GM23338 (cell line): Measurements from ENCODE around the gene RYR1. TPM values are rescaled to one million over a fixed set of nuclear protein-coding genes. Genes with fewer than 3 reads are reported as not detected.

Source experiments
- ATAC-seq: fragments of 200-7000 bp; cut with Tn5 transposase; 3 replicates; pipeline ENCODE4 v1.9.1; 2020
- DNase-seq: peaks from one replicate; pipeline ENCODE4 v3.0.0-alpha.2; 2015; ENCODE audit warnings: low spot score
- H2AFZ ChIP-seq: fragments of 200-600 bp; sonication (generic); 2 replicates; pipeline ENCODE4 v1.8.0; 2016; ENCODE audit warnings: antibody characterized with exemption, mild to moderate bottlenecking, moderate library complexity
- H3F3A ChIP-seq: fragments of 200-600 bp; sonication (generic); replicated peaks from 2 replicates; pipeline ENCODE4 v1.8.0; 2017; ENCODE audit warnings: antibody characterized with exemption, mixed run types, low read depth
- H3K27ac ChIP-seq: fragments of 200-600 bp; sonication (generic); 2 replicates; pipeline ENCODE4 v1.6.1; 2016; ENCODE audit warnings: low read depth
- H3K27me3 ChIP-seq: fragments of 200-600 bp; sonication (generic); 2 replicates; pipeline ENCODE4 v1.8.0; 2016; ENCODE audit warnings: mild to moderate bottlenecking, mixed run types, moderate library complexity; ENCODE audit not compliant: insufficient read depth
- H3K36me3 ChIP-seq: fragments of 200-600 bp; sonication (generic); 2 replicates; pipeline ENCODE4 v1.8.0; 2016; ENCODE audit warnings: mild to moderate bottlenecking; ENCODE audit not compliant: insufficient read depth
- H3K4me1 ChIP-seq: fragments of 200-600 bp; sonication (generic); 2 replicates; pipeline ENCODE4 v1.8.0; 2016; ENCODE audit warnings: mild to moderate bottlenecking, moderate library complexity; ENCODE audit not compliant: insufficient read depth
- H3K4me2 ChIP-seq: fragments of 200-600 bp; sonication (generic); 2 replicates; pipeline ENCODE4 v1.7.1; 2017; ENCODE audit warnings: mixed run types
- H3K4me3 ChIP-seq: fragments of 200-600 bp; sonication (generic); 2 replicates; pipeline ENCODE4 v1.6.1; 2016; ENCODE audit warnings: mixed run types
- H3K79me2 ChIP-seq: fragments of 200-600 bp; sonication (generic); replicated peaks from 2 replicates; pipeline ENCODE4 v1.8.0; 2017; ENCODE audit warnings: mild to moderate bottlenecking; ENCODE audit not compliant: insufficient read depth
- H3K9me2 ChIP-seq: fragments of 200-600 bp; sonication (generic); 2 replicates; pipeline ENCODE4 v1.8.0; 2017; ENCODE audit not compliant: insufficient read depth
- H4K20me1 ChIP-seq: fragments of 200-600 bp; sonication (generic); replicated peaks from 2 replicates; pipeline ENCODE4 v1.8.0; 2017; ENCODE audit warnings: mild to moderate bottlenecking; ENCODE audit not compliant: insufficient read depth
- H3K27ac Mint-ChIP-seq: 2 replicates; pipeline ENCODE4 v1.8.0; 2020; ENCODE audit warnings: inconsistent platforms, mild to moderate bottlenecking, moderate library complexity, mixed read lengths
- H3K27me3 Mint-ChIP-seq: 3 replicates; pipeline ENCODE4 v1.8.0; 2022; ENCODE audit warnings: low read depth, mild to moderate bottlenecking, moderate library complexity, mixed read lengths, inconsistent platforms; ENCODE audit not compliant: insufficient read depth, poor library complexity
- H3K36me3 Mint-ChIP-seq: 3 replicates; pipeline ENCODE4 v1.8.0; 2021; ENCODE audit warnings: low read depth, mild to moderate bottlenecking, inconsistent platforms, moderate library complexity, mixed read lengths
- H3K4me1 Mint-ChIP-seq: 3 replicates; pipeline ENCODE4 v1.8.0; 2020; ENCODE audit warnings: mild to moderate bottlenecking, inconsistent platforms, mixed read lengths
- H3K4me3 Mint-ChIP-seq: 3 replicates; pipeline ENCODE4 v1.8.0; 2021; ENCODE audit warnings: moderate library complexity, mild to moderate bottlenecking, inconsistent platforms, mixed read lengths
- H3K9me3 Mint-ChIP-seq: 3 replicates; pipeline ENCODE4 v1.8.0; 2020; ENCODE audit warnings: moderate library complexity, mild to moderate bottlenecking, inconsistent platforms, mixed read lengths
- CREB1 ChIP-seq: fragments of 250-450 bp; sonication (Bioruptor Pico); IDR thresholded peaks from 2 replicates; pipeline ENCODE4 v1.5.0; 2020; ENCODE audit warnings: low read depth, mild to moderate bottlenecking, moderate library complexity
- EZH2 ChIP-seq: fragments of 200-600 bp; sonication (generic); IDR thresholded peaks from one replicate; pipeline ENCODE4 v1.8.0; 2017; ENCODE audit warnings: antibody characterized with exemption, mild to moderate bottlenecking, low read depth; ENCODE audit not compliant: unreplicated experiment
- EZH2phosphoT487 ChIP-seq: fragments of 200-600 bp; sonication (generic); IDR thresholded peaks from one replicate; pipeline ENCODE4 v1.8.1; 2018; ENCODE audit warnings: antibody characterized with exemption; ENCODE audit not compliant: unreplicated experiment
- JUNB ChIP-seq: IDR thresholded peaks from one replicate; pipeline ENCODE4 v1.6.1; 2016; ENCODE audit warnings: antibody characterized with exemption; ENCODE audit not compliant: unreplicated experiment
- NANOG ChIP-seq: IDR thresholded peaks from 2 replicates; pipeline ENCODE4 v1.6.1; 2016; ENCODE audit warnings: antibody characterized with exemption, borderline replicate concordance
- POLR2AphosphoS5 ChIP-seq: IDR thresholded peaks from 2 replicates; pipeline ENCODE4 v1.6.1; 2016; ENCODE audit warnings: antibody characterized with exemption, low read depth
- STAT1 ChIP-seq: IDR thresholded peaks from one replicate; pipeline ENCODE4 v1.6.1; 2016; ENCODE audit warnings: antibody characterized with exemption; ENCODE audit not compliant: unreplicated experiment
- ZNF114 ChIP-seq: fragments of 250-450 bp; sonication (Bioruptor Pico); IDR thresholded peaks from 2 replicates; pipeline ENCODE4 v1.5.0; 2020; ENCODE audit warnings: mild to moderate bottlenecking, moderate library complexity
- ZNF331 ChIP-seq: fragments of 250-450 bp; sonication (Bioruptor Pico); IDR thresholded peaks from 2 replicates; pipeline ENCODE4 v1.5.0; 2020; ENCODE audit warnings: low read depth, mild to moderate bottlenecking, moderate library complexity
- polyA plus RNA-seq: library from polyadenylated mRNA; unstranded; fragments of >200 nt; fragmentation: Nextera tagmentation; extraction: Ambion mirVana; gene quantifications from 2 replicates; pipeline ENCODE4 v1.2.1, GENCODE V29; 2016
- total RNA-seq: library from RNA; depleted of rRNA; stranded (reverse); fragments of >200 nt; shearing (Covaris generic); gene quantifications from 2 replicates; pipeline ENCODE4 v1.2.3, GENCODE V29; 2014
- TF ChIP-seq, protein P1 (sequence below): IDR thresholded peaks from 2 replicates; pipeline ENCODE4 v1.6.1; 2016; ENCODE audit warnings: antibody characterized with exemption
- TF ChIP-seq, protein P2 (sequence below): fragments of 250-450 bp; sonication (Bioruptor Pico); IDR thresholded peaks from 2 replicates; pipeline ENCODE4 v1.5.0; 2020; ENCODE audit warnings: mild to moderate bottlenecking, moderate library complexity
- TF ChIP-seq, protein P3 (sequence below), 2 experiments: fragments of 200-600 bp in 1 of 2; sonication (generic) in 1 of 2; conservative IDR thresholded peaks; 2 replicates each; pipeline versions ENCODE4 v1.5.1 to v1.6.1; 2016 to 2017; ENCODE audit warnings: antibody characterized with exemption in 2 of 2, low read depth in 2 of 2, mild to moderate bottlenecking in 2 of 2, moderate library complexity in 1 of 2
- TF ChIP-seq, protein P4 (sequence below): IDR thresholded peaks from one replicate; pipeline ENCODE4 v1.6.1; 2018; ENCODE audit warnings: antibody characterized with exemption; ENCODE audit not compliant: unreplicated experiment

The RYR1 gene
- total and polyA plus RNA-seq, 2 experiments from 2014 or later = 4.0 to 26.7 TPM

DNA sequence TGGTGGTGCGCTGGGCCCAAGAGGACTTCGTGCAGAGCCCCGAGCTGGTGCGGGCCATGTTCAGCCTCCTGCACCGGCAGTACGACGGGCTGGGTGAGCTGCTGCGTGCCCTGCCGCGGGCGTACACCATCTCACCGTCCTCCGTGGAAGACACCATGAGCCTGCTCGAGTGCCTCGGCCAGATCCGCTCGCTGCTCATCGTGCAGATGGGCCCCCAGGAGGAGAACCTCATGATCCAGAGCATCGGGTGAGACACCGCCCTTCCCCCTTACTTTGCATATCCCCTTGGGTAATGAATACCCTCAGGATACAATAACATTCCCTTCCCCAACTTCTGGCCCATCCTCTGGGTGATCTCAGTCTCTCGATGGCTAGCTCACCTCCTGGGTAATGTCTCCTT, 60.9 kb downstream of the RYR1 start:
- Histone ChIP-seq H3K27ac (peak overlapping the region; percentile 69; the same call in 1 of the 2 replicates), H3K4me2 (no peak overlapping the region), H2AFZ (no peak overlapping the region), H3K27me3 (no peaks in the 10 kb centered on the region), H3K9me2 (no peaks in the 10 kb centered on the region), H4K20me1 (no peaks in the 10 kb centered on the region), H3K36me3 (peaks cover 39% of the 10 kb centered on the region), H3K4me3 (no peak overlapping the region), H3F3A (no peaks in the 10 kb centered on the region), H3K4me1 (0 out of 2 replicates have a peak, but pooled peaks cover 5% of the 10 kb centered on the region), H3K79me2 (no peaks in the 10 kb centered on the region)
- Mint-ChIP-seq H3K4me3 (no peak overlapping the region; the same call in 2 of the 3 replicates), H3K36me3 (peaks cover 93% of the 10 kb centered on the region), H3K4me1 (peaks cover 10% of the 10 kb centered on the region), H3K9me3 (no peaks in the 10 kb centered on the region; the same call in 2 of the 3 replicates), H3K27me3 (peaks cover 10% of the 10 kb centered on the region), H3K27ac (peak overlapping the region; percentile 85)
- DNase-seq = peak; percentile 62
- peak; percentile 81 for ATAC-seq
- TF ChIP-seq JUNB (no peak), POLR2AphosphoS5 (no peak), ZNF114 (CRISPR knock-in tag) (no peak), STAT1 (no peak), EZH2 (no peak), EZH2phosphoT487 (no peak), NANOG (no peak), ZNF331 (CRISPR knock-in tag) (no peak), CREB1 (CRISPR knock-in tag) (no peak)
- TF ChIP-seq, protein P1, sequence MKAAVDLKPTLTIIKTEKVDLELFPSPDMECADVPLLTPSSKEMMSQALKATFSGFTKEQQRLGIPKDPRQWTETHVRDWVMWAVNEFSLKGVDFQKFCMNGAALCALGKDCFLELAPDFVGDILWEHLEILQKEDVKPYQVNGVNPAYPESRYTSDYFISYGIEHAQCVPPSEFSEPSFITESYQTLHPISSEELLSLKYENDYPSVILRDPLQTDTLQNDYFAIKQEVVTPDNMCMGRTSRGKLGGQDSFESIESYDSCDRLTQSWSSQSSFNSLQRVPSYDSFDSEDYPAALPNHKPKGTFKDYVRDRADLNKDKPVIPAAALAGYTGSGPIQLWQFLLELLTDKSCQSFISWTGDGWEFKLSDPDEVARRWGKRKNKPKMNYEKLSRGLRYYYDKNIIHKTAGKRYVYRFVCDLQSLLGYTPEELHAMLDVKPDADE = no peak
- TF ChIP-seq, protein P2, sequence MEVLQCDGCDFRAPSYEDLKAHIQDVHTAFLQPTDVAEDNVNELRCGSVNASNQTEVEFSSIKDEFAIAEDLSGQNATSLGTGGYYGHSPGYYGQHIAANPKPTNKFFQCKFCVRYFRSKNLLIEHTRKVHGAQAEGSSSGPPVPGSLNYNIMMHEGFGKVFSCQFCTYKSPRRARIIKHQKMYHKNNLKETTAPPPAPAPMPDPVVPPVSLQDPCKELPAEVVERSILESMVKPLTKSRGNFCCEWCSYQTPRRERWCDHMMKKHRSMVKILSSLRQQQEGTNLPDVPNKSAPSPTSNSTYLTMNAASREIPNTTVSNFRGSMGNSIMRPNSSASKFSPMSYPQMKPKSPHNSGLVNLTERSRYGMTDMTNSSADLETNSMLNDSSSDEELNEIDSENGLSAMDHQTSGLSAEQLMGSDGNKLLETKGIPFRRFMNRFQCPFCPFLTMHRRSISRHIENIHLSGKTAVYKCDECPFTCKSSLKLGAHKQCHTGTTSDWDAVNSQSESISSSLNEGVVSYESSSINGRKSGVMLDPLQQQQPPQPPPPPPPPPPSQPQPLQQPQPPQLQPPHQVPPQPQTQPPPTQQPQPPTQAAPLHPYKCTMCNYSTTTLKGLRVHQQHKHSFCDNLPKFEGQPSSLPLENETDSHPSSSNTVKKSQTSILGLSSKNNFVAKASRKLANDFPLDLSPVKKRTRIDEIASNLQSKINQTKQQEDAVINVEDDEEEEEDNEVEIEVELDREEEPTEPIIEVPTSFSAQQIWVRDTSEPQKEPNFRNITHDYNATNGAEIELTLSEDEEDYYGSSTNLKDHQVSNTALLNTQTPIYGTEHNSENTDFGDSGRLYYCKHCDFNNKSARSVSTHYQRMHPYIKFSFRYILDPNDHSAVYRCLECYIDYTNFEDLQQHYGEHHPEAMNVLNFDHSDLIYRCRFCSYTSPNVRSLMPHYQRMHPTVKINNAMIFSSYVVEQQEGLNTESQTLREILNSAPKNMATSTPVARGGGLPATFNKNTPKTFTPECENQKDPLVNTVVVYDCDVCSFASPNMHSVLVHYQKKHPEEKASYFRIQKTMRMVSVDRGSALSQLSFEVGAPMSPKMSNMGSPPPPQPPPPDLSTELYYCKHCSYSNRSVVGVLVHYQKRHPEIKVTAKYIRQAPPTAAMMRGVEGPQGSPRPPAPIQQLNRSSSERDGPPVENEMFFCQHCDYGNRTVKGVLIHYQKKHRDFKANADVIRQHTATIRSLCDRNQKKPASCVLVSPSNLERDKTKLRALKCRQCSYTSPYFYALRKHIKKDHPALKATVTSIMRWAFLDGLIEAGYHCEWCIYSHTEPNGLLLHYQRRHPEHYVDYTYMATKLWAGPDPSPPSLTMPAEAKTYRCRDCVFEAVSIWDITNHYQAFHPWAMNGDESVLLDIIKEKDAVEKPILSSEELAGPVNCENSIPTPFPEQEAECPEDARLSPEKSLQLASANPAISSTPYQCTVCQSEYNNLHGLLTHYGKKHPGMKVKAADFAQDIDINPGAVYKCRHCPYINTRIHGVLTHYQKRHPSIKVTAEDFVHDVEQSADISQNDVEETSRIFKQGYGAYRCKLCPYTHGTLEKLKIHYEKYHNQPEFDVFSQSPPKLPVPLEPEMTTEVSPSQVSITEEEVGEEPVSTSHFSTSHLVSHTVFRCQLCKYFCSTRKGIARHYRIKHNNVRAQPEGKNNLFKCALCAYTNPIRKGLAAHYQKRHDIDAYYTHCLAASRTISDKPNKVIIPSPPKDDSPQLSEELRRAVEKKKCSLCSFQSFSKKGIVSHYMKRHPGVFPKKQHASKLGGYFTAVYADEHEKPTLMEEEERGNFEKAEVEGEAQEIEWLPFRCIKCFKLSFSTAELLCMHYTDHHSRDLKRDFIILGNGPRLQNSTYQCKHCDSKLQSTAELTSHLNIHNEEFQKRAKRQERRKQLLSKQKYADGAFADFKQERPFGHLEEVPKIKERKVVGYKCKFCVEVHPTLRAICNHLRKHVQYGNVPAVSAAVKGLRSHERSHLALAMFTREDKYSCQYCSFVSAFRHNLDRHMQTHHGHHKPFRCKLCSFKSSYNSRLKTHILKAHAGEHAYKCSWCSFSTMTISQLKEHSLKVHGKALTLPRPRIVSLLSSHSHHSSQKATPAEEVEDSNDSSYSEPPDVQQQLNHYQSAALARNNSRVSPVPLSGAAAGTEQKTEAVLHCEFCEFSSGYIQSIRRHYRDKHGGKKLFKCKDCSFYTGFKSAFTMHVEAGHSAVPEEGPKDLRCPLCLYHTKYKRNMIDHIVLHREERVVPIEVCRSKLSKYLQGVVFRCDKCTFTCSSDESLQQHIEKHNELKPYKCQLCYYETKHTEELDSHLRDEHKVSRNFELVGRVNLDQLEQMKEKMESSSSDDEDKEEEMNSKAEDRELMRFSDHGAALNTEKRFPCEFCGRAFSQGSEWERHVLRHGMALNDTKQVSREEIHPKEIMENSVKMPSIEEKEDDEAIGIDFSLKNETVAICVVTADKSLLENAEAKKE (CRISPR knock-in tag) = no peak
- TF ChIP-seq, protein P3, sequence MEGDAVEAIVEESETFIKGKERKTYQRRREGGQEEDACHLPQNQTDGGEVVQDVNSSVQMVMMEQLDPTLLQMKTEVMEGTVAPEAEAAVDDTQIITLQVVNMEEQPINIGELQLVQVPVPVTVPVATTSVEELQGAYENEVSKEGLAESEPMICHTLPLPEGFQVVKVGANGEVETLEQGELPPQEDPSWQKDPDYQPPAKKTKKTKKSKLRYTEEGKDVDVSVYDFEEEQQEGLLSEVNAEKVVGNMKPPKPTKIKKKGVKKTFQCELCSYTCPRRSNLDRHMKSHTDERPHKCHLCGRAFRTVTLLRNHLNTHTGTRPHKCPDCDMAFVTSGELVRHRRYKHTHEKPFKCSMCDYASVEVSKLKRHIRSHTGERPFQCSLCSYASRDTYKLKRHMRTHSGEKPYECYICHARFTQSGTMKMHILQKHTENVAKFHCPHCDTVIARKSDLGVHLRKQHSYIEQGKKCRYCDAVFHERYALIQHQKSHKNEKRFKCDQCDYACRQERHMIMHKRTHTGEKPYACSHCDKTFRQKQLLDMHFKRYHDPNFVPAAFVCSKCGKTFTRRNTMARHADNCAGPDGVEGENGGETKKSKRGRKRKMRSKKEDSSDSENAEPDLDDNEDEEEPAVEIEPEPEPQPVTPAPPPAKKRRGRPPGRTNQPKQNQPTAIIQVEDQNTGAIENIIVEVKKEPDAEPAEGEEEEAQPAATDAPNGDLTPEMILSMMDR (conservative IDR thresholded peaks at IDR 0.05; ENCODE audit: low read depth in 2 of 2) = no peak
- TF ChIP-seq, protein P4, sequence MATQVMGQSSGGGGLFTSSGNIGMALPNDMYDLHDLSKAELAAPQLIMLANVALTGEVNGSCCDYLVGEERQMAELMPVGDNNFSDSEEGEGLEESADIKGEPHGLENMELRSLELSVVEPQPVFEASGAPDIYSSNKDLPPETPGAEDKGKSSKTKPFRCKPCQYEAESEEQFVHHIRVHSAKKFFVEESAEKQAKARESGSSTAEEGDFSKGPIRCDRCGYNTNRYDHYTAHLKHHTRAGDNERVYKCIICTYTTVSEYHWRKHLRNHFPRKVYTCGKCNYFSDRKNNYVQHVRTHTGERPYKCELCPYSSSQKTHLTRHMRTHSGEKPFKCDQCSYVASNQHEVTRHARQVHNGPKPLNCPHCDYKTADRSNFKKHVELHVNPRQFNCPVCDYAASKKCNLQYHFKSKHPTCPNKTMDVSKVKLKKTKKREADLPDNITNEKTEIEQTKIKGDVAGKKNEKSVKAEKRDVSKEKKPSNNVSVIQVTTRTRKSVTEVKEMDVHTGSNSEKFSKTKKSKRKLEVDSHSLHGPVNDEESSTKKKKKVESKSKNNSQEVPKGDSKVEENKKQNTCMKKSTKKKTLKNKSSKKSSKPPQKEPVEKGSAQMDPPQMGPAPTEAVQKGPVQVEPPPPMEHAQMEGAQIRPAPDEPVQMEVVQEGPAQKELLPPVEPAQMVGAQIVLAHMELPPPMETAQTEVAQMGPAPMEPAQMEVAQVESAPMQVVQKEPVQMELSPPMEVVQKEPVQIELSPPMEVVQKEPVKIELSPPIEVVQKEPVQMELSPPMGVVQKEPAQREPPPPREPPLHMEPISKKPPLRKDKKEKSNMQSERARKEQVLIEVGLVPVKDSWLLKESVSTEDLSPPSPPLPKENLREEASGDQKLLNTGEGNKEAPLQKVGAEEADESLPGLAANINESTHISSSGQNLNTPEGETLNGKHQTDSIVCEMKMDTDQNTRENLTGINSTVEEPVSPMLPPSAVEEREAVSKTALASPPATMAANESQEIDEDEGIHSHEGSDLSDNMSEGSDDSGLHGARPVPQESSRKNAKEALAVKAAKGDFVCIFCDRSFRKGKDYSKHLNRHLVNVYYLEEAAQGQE = no peak
